A673 (cell line): ENCODE results near the gene DLG2. TPM values are rescaled to one million over a fixed set of nuclear protein-coding genes. Genes with fewer than 3 reads are reported as not detected.
A peak's percentile ranks its signal among the peaks of the same experiment; 100 is the strongest.

Source experiments
- BruUV-seq: library from RNA; stranded (reverse); fragments of 400-500 nt; replicated peaks from 2 replicates; lab custom pipeline; 2021; lab: Mats Ljungman, UMichigan
- CTCF ChIA-PET: fragments of 300-600 bp; sonication (Branson Sonifier 250); formaldehyde crosslinking; loops from one replicate; lab custom pipeline; 2022; ENCODE audit warnings: antibody characterized with exemption; lab: Charles Lee
- POLR2A ChIA-PET: fragments of 300-600 bp; sonication (Branson Sonifier 250); formaldehyde crosslinking; loops from one replicate; lab custom pipeline; 2022; ENCODE audit warnings: antibody characterized with exemption; ENCODE audit not compliant: low non-redundant PET; lab: Charles Lee
- DNase-seq: peaks from one replicate; pipeline ENCODE4 v3.0.0-alpha.2; 2015; ENCODE audit warnings: low spot score
- H3K27ac ChIP-seq: fragments of 200-600 bp; sonication (generic); 2 replicates; pipeline ENCODE4 v1.5.1; 2016; ENCODE audit warnings: mixed run types, low read depth, mild to moderate bottlenecking, mixed read lengths, antibody characterized with exemption, low read length; ENCODE audit not compliant: poor library complexity, severe bottlenecking
- H3K27me3 ChIP-seq: fragments of 200-600 bp; sonication (generic); replicated peaks from 2 replicates; pipeline ENCODE4 v1.6.1; 2017; ENCODE audit warnings: mixed run types, low read depth, mild to moderate bottlenecking, mixed read lengths, antibody characterized with exemption, low read length; ENCODE audit not compliant: insufficient read depth, poor library complexity
- H3K36me3 ChIP-seq: fragments of 200-600 bp; sonication (generic); 2 replicates; pipeline ENCODE4 v1.6.1; 2016; ENCODE audit warnings: mixed run types, mild to moderate bottlenecking, mixed read lengths, antibody characterized with exemption, low read length; ENCODE audit not compliant: insufficient read depth, poor library complexity, severe bottlenecking
- H3K4me1 ChIP-seq: fragments of 200-600 bp; sonication (generic); 2 replicates; pipeline ENCODE4 v1.6.1; 2017; ENCODE audit warnings: mixed run types, mild to moderate bottlenecking, mixed read lengths, antibody characterized with exemption, low read length; ENCODE audit not compliant: insufficient read depth, poor library complexity, severe bottlenecking
- H3K4me3 ChIP-seq: fragments of 200-600 bp; sonication (generic); 2 replicates; pipeline ENCODE4 v1.5.1; 2016; ENCODE audit warnings: low read depth, mixed run types, mild to moderate bottlenecking, mixed read lengths, low read length; ENCODE audit not compliant: poor library complexity, severe bottlenecking
- H3K9me3 ChIP-seq: fragments of 200-600 bp; sonication (generic); 2 replicates; pipeline ENCODE4 v1.6.1; 2016; ENCODE audit warnings: mixed run types, low read depth, mild to moderate bottlenecking, mixed read lengths, antibody characterized with exemption, low read length; ENCODE audit not compliant: poor library complexity, severe bottlenecking
- CTCF ChIP-seq: fragments of 300-800, 200-600 bp; sonication (generic); conservative IDR thresholded peaks from 2 replicates; pipeline ENCODE4 v1.5.1; 2017; ENCODE audit warnings: low read depth, mild to moderate bottlenecking, antibody characterized with exemption, low read length, moderate library complexity, mixed read lengths
- EZH2 ChIP-seq: fragments of 200-600 bp; sonication (generic); IDR thresholded peaks from 2 replicates; pipeline ENCODE4 v1.6.1; 2017; ENCODE audit warnings: borderline replicate concordance, low read depth, mild to moderate bottlenecking, mixed read lengths, antibody characterized with exemption, low read length; ENCODE audit not compliant: poor library complexity, severe bottlenecking
- intact Hi-C: fragments of 100-400 bp; cut with micrococcal nuclease; formaldehyde crosslinking; loops from one replicate; pipeline ENCODE4 v1.10.0; 2022; ENCODE audit not compliant: unreplicated experiment
- total RNA-seq: library from RNA; stranded (reverse); gene quantifications from 2 replicates; pipeline ENCODE4 v1.2.3, GENCODE V29; 2021

The DLG2 gene
- total RNA-seq, 1 experiment from 2014 or later: 277 TPM

- TF ChIP-seq CTCF: no peak
- TF ChIP-seq EZH2: no peak
- H3K36me3 ChIP-seq: no peaks in the 10 kb centered on the region
- no peak for DNase-seq
- BruUV-seq: no TSS peak
- intact Hi-C loops: no loop called here
- H3K4me3 ChIP-seq: no peak overlapping the region
- H3K27me3 ChIP-seq: peaks cover 4% of the 10 kb centered on the region
- CTCF ChIA-PET: no interaction called here
- H3K9me3 ChIP-seq: no peaks in the 10 kb centered on the region
- H3K27ac ChIP-seq: no peak overlapping the region
- POLR2A ChIA-PET: no interaction called here
- no peaks in the 10 kb centered on the region for H3K4me1 ChIP-seq
Measured at GRCh38 chr11:85603220-85603619, 23.9 kb downstream of the DLG2 start.

GRCh38 chr11:85602526-85603213 lies 24.5 kb downstream of the DLG2 start:
- Histone ChIP-seq H3K9me3 (no peaks in the 10 kb centered on the region), H3K4me1 (no peaks in the 10 kb centered on the region), H3K27ac (no peak overlapping the region), H3K36me3 (no peaks in the 10 kb centered on the region), H3K27me3 (peaks cover 4% of the 10 kb centered on the region), H3K4me3 (no peak overlapping the region)
- no peak for DNase-seq
- no TSS peak for BruUV-seq
- intact Hi-C loops: no loop called here
- ChIA-PET POLR2A (no interaction called here), CTCF (no interaction called here)
- TF ChIP-seq EZH2 (no peak), CTCF (no peak)

- no TSS peak for BruUV-seq
- TF ChIP-seq CTCF (no peak), EZH2 (no peak)
- intact Hi-C loops: loop anchor here (5.0 to 10.0 kb wide), 3 partner anchors 63 to 693 kb away; no protein-coding TSS in a partner anchor
- H3K9me3 ChIP-seq: no peaks in the 10 kb centered on the region
- no peaks in the 10 kb centered on the region for H3K36me3 ChIP-seq
- H3K4me3 ChIP-seq: no peak overlapping the region
- POLR2A ChIA-PET: no interaction called here
- H3K4me1 ChIP-seq: no peaks in the 10 kb centered on the region
- DNase-seq: peak; percentile 3
- CTCF ChIA-PET: no interaction called here
- H3K27me3 ChIP-seq: peaks cover under 1% of the 10 kb centered on the region
- H3K27ac ChIP-seq: no peak overlapping the region
Measured at GRCh38 chr11:85599083-85599482, 28.1 kb downstream of the DLG2 start.
